Epidermal melanocyte (primary cell): ENCODE results near the gene RASEF.
A peak's percentile ranks its signal among the peaks of the same experiment; 100 is the strongest.
"Not testable (repeated sequence)": the region's sequence is repeated elsewhere in the genome, so short reads cannot be mapped to it uniquely, and the experiment has no call there.

Experiments used
- DNase-seq: peaks from one replicate; pipeline ENCODE4 v3.0.0; 2011; ENCODE audit warnings: low spot score; ENCODE audit not compliant: insufficient read length

RASEF gene

DNA sequence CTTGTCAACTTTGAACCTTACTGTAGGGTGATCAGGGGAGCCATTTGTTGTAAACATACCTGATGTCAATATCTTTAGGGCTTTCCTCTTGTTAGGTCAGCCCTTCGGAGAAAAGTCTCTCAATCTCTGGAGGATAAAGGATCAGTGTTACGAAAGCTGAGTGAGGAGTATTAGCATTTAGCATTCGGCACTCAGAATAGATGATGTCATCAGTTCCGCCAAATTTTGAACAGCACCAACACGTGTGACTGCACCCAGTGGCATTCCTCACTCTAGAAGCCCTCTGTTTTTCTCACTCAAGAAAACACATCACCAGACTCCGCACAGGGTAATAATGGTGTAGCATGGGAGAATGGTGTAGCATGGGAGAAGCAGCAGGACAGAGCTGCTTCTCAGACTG lies 87.8 kb downstream of the RASEF start:
- DNase-seq, result no peak

DNA sequence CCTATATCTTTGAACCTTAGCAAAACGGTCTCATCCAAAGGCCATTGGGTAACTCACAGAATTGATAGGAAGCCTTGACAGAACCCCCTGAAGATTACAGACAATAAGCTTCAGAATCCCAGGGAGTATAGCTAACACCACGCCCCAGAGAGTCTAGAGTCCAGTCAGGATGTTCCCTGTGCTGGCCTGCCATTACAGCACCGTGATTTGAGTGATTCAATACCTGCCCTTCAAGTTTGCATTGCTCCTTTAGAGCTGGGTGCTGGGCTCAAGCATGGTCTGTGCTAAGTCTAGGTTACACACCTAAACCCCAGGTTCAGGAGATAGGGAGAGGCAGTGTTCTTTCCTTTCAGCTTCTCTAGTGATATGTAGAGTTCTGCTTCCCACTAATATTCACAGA lies 90.5 kb downstream of the RASEF start:
- no peak for DNase-seq

DNA sequence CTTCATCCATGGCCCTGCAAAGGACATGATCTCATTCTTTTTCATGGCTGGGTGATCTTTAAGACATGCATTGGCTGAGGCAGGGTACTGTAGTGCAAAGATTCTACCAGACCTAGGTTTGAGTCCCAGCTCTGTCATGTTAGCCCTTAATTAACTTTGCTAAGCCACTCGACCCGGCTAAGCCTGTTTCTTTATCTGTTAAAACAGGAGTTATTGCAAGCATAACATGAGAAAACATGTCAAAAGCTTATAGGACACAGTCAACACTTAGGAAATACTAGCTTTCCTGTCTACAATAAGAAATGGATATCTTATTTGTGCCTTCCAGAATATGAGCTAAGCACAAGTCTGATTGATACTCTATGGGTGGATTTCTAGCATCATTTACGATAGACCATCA lies 92.6 kb downstream of the RASEF start:
- DNase-seq, result no peak

DNA sequence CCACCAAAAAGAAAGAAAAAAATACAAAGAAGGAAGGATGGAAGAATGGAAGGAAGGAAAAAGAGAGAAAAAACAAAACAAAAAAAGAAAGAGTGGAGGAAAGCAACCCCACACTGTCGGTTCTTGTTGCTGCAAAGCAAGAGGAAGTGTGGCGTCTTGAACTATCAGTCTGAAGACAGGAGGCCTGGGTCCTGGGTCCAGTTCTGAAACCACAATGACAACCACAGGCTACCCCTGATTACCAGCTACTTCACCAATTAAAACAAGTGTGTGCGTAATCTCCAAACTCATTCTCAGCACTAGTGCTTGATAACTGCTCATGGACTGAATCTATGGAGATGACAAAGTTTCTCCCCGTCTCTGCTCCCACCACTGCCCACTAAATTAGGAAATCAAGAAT lies 93.7 kb downstream of the RASEF start:
- no peak for DNase-seq

DNA sequence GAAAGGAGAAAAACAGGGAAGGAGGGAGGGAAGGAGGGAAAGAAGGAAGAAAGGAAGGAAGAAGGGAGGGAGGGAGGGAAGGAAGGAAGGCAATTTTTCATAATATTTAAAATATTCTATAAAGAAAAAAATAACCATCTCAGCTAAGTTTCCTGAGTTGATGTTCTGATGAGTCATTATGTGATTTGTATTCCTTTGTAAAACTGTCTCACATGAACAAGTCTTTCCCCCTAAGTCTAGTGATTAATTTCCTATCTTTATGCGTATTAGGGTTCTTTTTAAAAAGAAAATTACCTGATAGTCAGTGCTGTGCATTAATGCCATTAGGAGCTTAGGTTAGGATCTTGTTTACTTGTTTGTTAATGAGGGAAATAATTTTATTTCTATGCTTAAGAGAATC lies 94.1 kb downstream of the RASEF start:
- DNase-seq, result no peak

DNA sequence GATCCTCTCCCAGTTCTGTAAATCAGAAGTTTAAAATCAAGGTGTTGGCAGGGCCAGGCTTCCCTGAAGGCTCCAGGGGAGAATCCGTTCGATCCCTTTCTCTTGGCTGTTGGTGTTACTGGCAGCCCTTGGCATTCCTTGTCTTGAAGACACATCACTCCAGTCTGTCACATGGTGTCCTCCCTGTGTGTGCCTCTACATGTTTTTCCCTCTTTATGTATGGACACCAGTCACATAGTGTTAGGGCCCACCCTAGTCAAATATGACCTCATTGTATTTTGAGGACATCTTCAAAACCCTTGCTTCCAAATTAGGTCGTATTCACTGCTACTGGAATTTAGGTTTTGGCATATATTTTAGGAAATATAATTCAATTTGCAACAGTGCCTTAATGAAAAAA lies 94.6 kb downstream of the RASEF start:
- DNase-seq, result no peak

DNA sequence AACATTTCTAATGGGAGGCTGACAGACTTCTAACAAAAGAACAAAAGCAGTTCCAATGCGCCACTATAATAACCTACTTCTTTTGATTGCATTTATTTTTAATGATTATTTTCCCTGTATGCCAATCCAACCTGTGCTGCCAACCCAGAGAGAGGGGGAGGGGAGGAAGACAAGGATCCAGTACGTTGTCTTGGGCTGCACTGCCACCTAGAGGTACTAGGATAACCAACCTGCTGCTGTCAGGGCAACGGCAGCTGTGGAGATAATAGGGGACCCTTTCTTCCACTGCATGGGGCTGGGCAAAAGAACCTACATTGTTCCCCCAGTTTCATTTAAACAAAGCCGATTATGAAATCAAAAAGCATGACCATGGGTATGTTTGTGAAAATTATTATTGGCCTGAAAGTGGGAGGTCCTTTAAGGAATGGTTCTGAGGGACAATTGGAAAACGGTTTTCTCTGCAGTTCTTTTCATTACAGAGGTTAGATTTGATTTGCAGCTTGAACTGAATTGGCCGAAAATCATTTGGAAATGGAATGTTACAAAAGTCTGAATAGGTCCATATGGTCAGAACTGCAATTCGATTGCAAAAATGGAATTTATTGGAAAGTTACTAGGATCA lies 101.3 kb downstream of the RASEF start:
- DNase-seq, result peak; percentile 74

DNA sequence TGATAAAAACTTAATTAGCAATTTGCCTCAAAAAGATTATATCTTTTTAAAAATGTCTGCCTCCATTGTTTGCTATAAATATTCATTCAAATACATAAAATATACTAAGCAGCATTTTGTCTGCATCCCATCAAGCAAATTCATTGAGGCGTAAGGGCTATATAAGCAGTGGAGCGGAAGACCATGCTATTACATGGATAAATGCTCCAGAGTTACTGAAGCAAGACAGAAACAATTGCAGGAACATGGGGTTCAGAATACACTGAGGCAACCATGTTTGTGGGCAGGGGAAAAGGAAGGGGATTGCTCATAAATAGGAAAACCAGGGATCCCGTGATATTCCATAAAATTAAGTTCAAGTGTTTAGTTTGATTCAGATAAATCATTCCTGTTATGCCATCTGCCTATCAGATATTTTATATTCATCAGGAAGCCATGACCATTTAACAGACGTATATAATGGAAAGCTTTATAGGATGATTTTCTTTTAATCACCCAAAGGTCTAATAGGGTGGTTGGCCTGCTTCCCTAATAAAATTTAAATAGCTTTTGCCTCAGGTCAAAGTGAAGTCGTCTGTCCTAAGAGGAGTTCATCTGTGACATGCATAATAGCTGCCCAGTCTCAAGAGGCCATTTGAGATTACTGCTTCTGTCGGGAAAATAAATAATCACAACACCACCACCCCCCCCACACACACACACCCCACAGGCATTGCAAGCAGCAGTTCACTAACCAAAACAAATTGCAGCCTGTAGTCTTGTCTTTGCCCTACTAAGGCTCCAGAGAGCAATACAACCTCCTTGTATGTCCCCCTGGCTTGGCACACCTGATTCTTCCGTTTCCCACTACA lies 105.2 kb downstream of the RASEF start:
- no peak for DNase-seq

DNA sequence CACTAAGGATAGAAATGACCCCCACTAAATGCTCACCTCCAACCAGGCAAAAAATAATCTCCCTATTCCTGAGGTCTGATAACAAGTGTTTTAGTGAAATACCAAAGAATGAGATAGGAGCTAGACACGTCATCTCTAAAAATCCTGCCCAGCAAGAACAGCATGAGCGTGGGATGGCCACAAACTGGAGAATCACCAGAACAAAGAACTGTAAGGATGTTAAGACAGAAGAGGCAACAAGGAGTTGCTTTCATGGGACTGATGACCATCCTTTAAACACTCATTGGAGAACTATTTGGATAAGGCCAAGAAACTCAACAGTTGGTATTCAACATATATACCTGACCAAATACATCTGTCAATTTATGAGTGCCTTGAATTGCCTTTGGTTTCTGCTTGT lies 113.7 kb downstream of the RASEF start:
- no peak for DNase-seq

DNA sequence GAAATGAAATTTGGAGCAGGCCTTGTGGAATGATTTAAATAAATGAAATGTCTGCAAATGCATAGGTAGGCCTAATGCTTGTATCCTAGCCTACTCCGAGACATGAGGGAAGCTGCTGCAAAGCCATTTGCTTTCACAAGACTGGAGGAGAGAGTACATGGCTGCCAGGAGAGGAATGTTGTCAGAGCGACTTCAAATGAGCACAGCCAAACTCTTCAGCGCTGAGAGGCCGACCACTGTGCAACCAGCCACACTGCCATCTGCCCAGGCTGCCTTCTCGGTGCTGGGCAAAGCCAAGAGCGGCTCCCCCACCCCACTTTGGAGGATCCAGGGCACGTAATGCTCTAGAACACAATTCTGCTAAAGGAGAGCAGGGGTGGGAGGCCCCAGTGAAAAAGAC lies 122.6 kb downstream of the RASEF start:
- DNase-seq, result no peak

DNA sequence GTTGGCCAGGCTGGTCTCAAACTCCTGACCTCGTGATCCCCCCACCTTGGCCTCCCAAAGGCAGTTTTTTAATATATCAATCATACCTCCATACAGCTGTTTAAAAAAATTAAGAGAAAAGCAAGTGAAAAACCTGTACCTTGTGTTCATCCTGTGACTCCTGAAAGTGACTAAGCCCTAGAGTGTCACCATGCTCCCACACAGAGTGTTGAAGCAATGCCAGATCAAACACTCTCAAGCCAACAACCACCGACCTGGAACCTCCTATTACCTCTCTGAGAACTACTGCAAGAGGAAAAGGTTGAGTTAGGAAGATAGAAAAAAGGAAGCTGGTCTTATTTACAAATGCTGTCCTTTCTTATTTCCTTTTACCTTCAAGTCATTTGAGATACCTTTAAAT lies 123.5 kb downstream of the RASEF start:
- no peak for DNase-seq

DNA sequence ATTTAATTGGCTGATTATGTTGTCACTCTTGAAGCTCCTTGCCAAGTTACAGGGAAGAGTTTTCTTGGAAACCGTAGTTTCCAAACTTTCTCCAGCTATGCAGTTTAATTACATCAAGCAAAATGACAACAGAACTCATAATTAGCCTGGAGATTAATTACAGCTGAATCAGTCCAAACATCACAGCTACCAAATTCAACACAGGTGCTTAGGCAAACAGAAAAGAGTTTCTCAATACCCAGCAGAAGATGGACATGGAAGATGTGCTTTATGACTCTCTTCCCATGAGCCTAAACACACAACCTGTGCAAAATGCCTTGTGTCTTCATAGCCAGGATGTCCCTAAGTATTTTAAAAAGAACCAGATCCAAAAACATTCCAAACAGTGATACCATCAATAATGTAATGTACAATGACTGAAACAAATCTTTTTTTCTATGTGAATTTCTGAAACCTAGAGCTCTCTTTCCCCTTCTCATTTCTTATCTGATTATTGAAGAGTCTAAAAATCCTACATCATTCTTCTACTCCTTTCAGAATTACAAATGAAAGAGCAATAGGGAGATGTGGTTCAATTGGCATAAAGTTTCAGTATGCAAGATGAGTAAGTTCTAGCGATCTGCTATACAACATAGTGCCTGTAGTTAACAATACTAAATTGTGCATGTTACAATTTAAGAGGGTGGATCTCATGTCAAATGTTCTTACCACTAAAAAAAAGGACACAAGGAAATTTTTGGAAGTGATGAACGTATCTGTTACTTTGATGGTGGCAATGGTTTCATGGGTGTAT lies 124.3 kb downstream of the RASEF start:
- DNase-seq, result no peak

DNA sequence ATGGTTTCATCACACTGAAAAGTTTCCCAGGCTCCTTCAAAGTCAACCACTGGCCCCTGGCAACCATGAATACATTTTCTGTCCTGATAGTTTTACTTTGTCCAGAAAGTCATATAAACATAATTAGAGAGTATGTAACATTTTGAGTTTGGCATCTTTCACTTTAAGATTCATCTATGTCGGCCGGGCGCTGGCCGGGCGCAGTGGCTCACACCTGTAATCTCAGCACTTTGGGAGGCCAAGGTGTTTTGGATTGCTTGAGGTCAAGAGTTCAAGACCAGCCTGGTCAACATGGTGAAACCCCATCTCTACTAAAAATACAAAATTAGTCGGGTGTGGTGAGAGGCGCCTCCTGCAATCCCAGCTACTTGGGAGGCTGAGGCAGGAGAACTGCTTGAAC lies 126.4 kb downstream of the RASEF start:
- not testable (repeated sequence) for DNase-seq

DNA sequence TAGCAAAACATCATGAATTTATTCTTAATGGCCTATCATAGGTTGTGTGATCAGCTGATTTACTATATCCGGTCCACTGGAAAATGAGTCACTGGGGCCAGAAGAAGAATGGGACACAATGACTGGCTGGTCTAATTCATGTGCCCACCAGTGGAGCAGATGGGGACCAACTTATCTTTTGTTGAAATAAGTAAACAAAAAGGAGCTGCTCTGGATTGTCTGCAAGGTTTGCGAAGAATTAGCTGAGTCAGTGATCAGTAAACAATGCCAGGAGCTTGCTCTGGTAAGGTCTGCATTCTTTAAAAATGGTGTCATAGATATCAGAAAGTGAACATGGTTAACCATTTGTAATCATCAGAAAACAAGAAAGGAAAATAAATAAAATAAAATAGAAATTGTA lies 128.0 kb downstream of the RASEF start:
- DNase-seq, result no peak

DNA sequence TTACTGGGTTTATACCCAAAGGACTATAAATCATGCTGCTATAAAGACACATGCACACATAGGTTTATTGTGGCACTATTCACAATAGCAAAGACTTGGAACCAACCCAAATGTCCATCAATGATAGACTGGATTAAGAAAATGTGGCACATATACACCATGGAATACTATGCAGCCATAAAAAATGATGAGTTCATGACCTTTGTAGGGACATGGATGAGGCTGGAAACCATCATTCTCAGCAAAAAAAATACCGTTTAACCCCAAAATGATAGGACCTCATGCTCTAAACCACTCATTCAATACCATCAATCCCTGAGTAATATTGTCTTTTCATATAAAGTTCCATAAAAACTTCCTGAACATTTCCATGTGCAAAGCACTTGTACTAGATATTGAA lies 128.9 kb downstream of the RASEF start:
- DNase-seq, result not testable (repeated sequence)

DNA sequence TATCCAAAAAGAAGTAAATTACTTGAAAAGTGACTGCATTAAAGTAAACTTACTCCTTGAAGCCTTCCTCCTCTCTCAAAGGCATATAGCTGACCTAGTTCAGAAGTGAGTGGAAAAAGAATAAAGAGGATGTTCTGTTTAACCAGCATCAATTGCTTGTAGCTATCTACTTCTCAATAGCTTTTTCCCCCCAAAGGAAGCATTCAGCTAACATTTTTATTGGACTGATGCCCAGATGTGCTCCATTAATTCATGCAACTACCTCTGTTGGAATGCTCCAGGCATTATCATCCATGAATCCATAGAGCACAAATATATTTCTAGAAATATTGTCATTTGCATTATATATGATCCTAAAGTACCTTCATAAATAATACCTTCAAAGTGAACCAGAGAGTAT lies 132.8 kb downstream of the RASEF start:
- peak; percentile 23 for DNase-seq
